ENCODE measurements around the gene SEMA4B. TPM values are rescaled to one million over a fixed set of nuclear protein-coding genes. Genes with fewer than 3 reads are reported as not detected.

Gene SEMA4B
- total and polyA plus RNA-seq, 2 of the 8 experiments (the other 6 are each of a cell fraction or from before 2014, with no cell fraction given) = 42.7 to 43.0 TPM

DNA sequence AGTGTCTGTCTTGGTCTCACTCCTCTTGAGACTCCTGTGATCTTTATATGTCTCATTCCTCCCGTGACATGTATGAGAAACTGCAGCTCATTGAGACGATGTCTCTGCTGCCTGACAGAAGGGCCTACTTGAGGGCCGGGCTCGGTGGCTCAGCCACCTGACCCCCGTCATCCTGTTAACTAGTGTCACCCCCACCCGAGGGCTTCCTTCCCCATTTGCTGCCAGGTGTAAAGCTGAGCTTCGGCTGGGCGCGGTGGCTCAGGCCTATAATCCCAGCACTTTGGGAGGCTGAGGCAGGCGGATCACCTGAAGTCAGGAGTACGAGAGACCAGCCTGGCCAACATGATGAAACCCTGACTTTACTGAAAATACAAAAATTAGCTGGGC is 12.7 kb downstream of the SEMA4B start:
- DNase-seq (ENCODE audit: low read depth in 1 of 2, low spot score in 2 of 2) (no peak), FAIRE-seq (no peak)
- Histone ChIP-seq H3K4me1 (replicated peaks in 1 of 4; ENCODE audit: control insufficient read depth in 3 of 4, insufficient read depth in 4 of 4, low read length in 3 of 4) (peaks cover 0 to 3% (median under 1%) of the 10 kb centered on the region in 4 experiments; a peak in 3 of 7 replicates), H3K18ac (ENCODE audit: extremely low read depth, low read length) (no peak overlapping the region), H3K23me2 (ENCODE audit: low read depth, low read length) (no peaks in the 10 kb centered on the region; the same call in 1 of the 2 replicates), H2AFZ (ENCODE audit: low read length) (no peak overlapping the region), H4K91ac (replicated peaks; ENCODE audit: insufficient read length, low read length) (no peak overlapping the region), H2BK15ac (ENCODE audit: low read length) (no peak overlapping the region), H3K4me3 (ENCODE audit: extremely low read depth in 1 of 4, insufficient read depth in 2 of 4, low read depth in 3 of 4, low read length in 4 of 4) (no peak overlapping the region), H3K9ac (replicated peaks in 1 of 4; ENCODE audit: extremely low read depth in 1 of 4, low read depth in 3 of 4, low read length in 3 of 4) (no peak overlapping the region), H4K20me1 (replicated peaks in 1 of 2; ENCODE audit: control insufficient read depth in 1 of 2, insufficient read depth in 2 of 2, low read length in 2 of 2) (peaks cover 9% of the 10 kb centered on the region in 2 experiments), H3K79me1 (ENCODE audit: low read depth, low read length) (peaks cover 8% of the 10 kb centered on the region; the same call in 1 of the 2 replicates), H3K56ac (replicated peaks; ENCODE audit: insufficient read length, low read depth, low read length) (no peak overlapping the region), H3K27ac (ENCODE audit: low read depth, low read length) (no peak overlapping the region), H4K8ac (ENCODE audit: extremely low read depth, insufficient read depth, low read length) (no peak overlapping the region), H2AK5ac (ENCODE audit: low read depth, low read length) (no peak overlapping the region), H3K23ac (ENCODE audit: insufficient read length) (no peak overlapping the region), H3K27me3 (replicated peaks in 1 of 4; ENCODE audit: control insufficient read depth in 3 of 4, extremely low read depth in 1 of 4, insufficient read depth in 3 of 4, low read length in 3 of 4) (no peaks in the 10 kb centered on the region), H2BK20ac (ENCODE audit: low read length) (no peak overlapping the region), H3K14ac (ENCODE audit: insufficient read length) (no peak overlapping the region), H3K4ac (replicated peaks; ENCODE audit: insufficient read length, low read depth, low read length) (no peak overlapping the region), H3K79me2 (ENCODE audit: control insufficient read depth in 1 of 2, insufficient read depth in 2 of 2, low read length in 2 of 2) (peaks cover 0 to 21% of the 10 kb centered on the region in 2 experiments; a peak in 1 of 4 replicates), H3K9me3 (ENCODE audit: insufficient read depth in 2 of 2, low read depth in 1 of 2, low read length in 1 of 2) (no peaks in the 10 kb centered on the region), H2BK5ac (ENCODE audit: low read depth, low read length) (no peak overlapping the region), H2BK12ac (ENCODE audit: low read depth, low read length) (no peak overlapping the region), H3K4me2 (ENCODE audit: insufficient read depth in 1 of 2, low read depth in 2 of 2, low read length in 2 of 2) (no peak overlapping the region), H4K5ac (ENCODE audit: insufficient read length, low read depth, low read length) (no peak overlapping the region), H2BK120ac (replicated peaks; ENCODE audit: low read depth, low read length) (no peak overlapping the region), H3K36me3 (ENCODE audit: control insufficient read depth in 2 of 4, insufficient read depth in 4 of 4, low read length in 3 of 4) (peaks cover 0 to 5% (median 2%) of the 10 kb centered on the region in 4 experiments; a peak in 3 of 8 replicates)
- ChIA-PET CTCF (ENCODE audit: partially characterized antibody) (interaction anchor here (0.6 to 12.3 kb wide), 12 partner anchors 9 to 67 kb away, joined by 3 to 182 read pairs (median 6); partner anchors contain the start of genes CIB1 and SEMA4B), POLR2A (ENCODE audit: partially characterized antibody) (interaction anchor here (1.0 to 4.8 kb wide), 4 partner anchors 9 to 35 kb away, joined by 3 to 25 read pairs (median 3); partner anchors contain the start of gene SEMA4B)
- WGBS, 2 experiments (ENCODE audit: extremely low coverage in 1 of 2, insufficient coverage in 1 of 2, insufficient read length in 1 of 2, insufficient replicate concordance in 2 of 2, low coverage in 1 of 2, low lambda C conversion rate in 2 of 2, missing lambda C conversion rate in 1 of 2) = 93% methylated on average over 11 of the region's 11 CpGs; no CpG with 5 or more reads in 1 of the 2 experiments
- TF ChIP-seq CBX8 (IDR thresholded peaks at IDR 0.05; ENCODE audit: borderline replicate concordance, low read depth, low read length) (no peak), SIN3A (conservative IDR thresholded peaks at IDR 0.05 in 1 of 2, IDR thresholded peaks at IDR 0.05 in 1 of 2; ENCODE audit: low read depth in 1 of 2, low read length in 2 of 2) (no peak), TBP (IDR thresholded peaks at IDR 0.05; ENCODE audit: low read depth, low read length) (no peak), EZH2 (IDR thresholded peaks at IDR 0.05; ENCODE audit: low read depth, low read length, severe bottlenecking) (no peak), CTBP2 (IDR thresholded peaks at IDR 0.05; ENCODE audit: borderline replicate concordance, insufficient read depth, insufficient read length, low read length) (no peak), YY1 (IDR thresholded peaks at IDR 0.05; ENCODE audit: low read depth, low read length) (no peak), SAP30 (IDR thresholded peaks at IDR 0.05; ENCODE audit: insufficient read depth, insufficient replicate concordance, low read length) (no peak), CHD2 (IDR thresholded peaks at IDR 0.05; ENCODE audit: low read length) (no peak), SIRT6 (IDR thresholded peaks at IDR 0.05; ENCODE audit: low read length) (no peak)
